ENCODE measurements around the gene RRP9. TPM values are rescaled to one million over a fixed set of nuclear protein-coding genes. Genes with fewer than 3 reads are reported as not detected.

The RRP9 gene
- total and polyA plus RNA-seq, 4 donors, result 6.5 to 11.0 (median 7.8) TPM

DNA sequence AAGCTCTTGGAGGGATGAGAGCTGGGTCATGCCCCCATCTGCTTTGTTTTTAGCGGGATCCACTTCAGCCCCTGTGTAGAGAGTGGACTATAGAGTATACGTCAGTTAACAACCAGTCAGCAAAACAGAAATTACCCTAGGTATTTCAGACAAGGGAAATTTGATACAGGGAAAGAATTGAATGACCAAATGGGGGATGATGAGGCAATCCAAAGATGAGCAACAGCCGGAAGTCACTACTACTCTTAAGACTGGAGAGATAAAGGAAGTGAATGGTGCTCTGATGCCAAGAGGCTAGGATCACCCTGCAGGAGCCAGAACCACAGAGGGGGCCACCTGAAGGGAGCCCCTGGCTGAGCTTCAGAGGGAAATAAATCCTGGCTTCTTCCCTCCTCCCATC lies 11.7 kb upstream of the RRP9 start:
- Histone ChIP-seq H3K27me3 (ENCODE audit: control insufficient read depth in 4 of 4, insufficient read depth in 4 of 4, low read length in 3 of 4) (no peaks in the 10 kb centered on the region), H3K9me3 (ENCODE audit: control insufficient read depth in 4 of 4, low read length in 3 of 4) (no peaks in the 10 kb centered on the region), H3K4me1 (ENCODE audit: control insufficient read depth in 4 of 4, insufficient read depth in 4 of 4, low read length in 3 of 4) (peaks cover 4 to 22% (median 14%) of the 10 kb centered on the region in 4 donors), H3K4me3 (ENCODE audit: low read depth in 1 of 3, low read length in 3 of 3) (no peak overlapping the region), H3K27ac (ENCODE audit: low read depth in 1 of 2, low read length in 2 of 2) (no peak overlapping the region), H3K36me3 (ENCODE audit: control insufficient read depth in 4 of 4, insufficient read depth in 3 of 4, low read depth in 1 of 4, low read length in 3 of 4) (peaks cover 0 to 11% (median 5%) of the 10 kb centered on the region in 4 donors), H3K9ac (ENCODE audit: low read depth in 1 of 2, low read length in 2 of 2) (no peak overlapping the region)
- WGBS, result 76% methylated on average over 3 of the region's 3 CpGs
- TF ChIP-seq RXRA (IDR thresholded peaks at IDR 0.05), result no peak
- TF ChIP-seq, protein P1, sequence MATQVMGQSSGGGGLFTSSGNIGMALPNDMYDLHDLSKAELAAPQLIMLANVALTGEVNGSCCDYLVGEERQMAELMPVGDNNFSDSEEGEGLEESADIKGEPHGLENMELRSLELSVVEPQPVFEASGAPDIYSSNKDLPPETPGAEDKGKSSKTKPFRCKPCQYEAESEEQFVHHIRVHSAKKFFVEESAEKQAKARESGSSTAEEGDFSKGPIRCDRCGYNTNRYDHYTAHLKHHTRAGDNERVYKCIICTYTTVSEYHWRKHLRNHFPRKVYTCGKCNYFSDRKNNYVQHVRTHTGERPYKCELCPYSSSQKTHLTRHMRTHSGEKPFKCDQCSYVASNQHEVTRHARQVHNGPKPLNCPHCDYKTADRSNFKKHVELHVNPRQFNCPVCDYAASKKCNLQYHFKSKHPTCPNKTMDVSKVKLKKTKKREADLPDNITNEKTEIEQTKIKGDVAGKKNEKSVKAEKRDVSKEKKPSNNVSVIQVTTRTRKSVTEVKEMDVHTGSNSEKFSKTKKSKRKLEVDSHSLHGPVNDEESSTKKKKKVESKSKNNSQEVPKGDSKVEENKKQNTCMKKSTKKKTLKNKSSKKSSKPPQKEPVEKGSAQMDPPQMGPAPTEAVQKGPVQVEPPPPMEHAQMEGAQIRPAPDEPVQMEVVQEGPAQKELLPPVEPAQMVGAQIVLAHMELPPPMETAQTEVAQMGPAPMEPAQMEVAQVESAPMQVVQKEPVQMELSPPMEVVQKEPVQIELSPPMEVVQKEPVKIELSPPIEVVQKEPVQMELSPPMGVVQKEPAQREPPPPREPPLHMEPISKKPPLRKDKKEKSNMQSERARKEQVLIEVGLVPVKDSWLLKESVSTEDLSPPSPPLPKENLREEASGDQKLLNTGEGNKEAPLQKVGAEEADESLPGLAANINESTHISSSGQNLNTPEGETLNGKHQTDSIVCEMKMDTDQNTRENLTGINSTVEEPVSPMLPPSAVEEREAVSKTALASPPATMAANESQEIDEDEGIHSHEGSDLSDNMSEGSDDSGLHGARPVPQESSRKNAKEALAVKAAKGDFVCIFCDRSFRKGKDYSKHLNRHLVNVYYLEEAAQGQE (IDR thresholded peaks at IDR 0.05), result no peak
- TF ChIP-seq, protein P2, sequence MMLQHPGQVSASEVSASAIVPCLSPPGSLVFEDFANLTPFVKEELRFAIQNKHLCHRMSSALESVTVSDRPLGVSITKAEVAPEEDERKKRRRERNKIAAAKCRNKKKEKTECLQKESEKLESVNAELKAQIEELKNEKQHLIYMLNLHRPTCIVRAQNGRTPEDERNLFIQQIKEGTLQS (IDR thresholded peaks at IDR 0.05), result no peak
- no peak for TF ChIP-seq EGR1 (IDR thresholded peaks at IDR 0.05; ENCODE audit: low read depth in 2 of 2)
- TF ChIP-seq, protein P3, sequence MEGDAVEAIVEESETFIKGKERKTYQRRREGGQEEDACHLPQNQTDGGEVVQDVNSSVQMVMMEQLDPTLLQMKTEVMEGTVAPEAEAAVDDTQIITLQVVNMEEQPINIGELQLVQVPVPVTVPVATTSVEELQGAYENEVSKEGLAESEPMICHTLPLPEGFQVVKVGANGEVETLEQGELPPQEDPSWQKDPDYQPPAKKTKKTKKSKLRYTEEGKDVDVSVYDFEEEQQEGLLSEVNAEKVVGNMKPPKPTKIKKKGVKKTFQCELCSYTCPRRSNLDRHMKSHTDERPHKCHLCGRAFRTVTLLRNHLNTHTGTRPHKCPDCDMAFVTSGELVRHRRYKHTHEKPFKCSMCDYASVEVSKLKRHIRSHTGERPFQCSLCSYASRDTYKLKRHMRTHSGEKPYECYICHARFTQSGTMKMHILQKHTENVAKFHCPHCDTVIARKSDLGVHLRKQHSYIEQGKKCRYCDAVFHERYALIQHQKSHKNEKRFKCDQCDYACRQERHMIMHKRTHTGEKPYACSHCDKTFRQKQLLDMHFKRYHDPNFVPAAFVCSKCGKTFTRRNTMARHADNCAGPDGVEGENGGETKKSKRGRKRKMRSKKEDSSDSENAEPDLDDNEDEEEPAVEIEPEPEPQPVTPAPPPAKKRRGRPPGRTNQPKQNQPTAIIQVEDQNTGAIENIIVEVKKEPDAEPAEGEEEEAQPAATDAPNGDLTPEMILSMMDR (IDR thresholded peaks at IDR 0.05; ENCODE audit: low read depth, low read length, missing input control), result no peak
- TF ChIP-seq FOXA2 (IDR thresholded peaks at IDR 0.05), result no peak
- TF ChIP-seq TAF1 (conservative IDR thresholded peaks at IDR 0.05), result no peak
- TF ChIP-seq FOXA1 (IDR thresholded peaks at IDR 0.05), result no peak
- no peak for TF ChIP-seq SP1 (IDR thresholded peaks at IDR 0.05)
- no peak for TF ChIP-seq HNF4A (conservative IDR thresholded peaks at IDR 0.05)
- no peak for TF ChIP-seq NR2F2 (IDR thresholded peaks at IDR 0.05)
- DNase-seq (ENCODE audit: low spot score), result no peak

DNA sequence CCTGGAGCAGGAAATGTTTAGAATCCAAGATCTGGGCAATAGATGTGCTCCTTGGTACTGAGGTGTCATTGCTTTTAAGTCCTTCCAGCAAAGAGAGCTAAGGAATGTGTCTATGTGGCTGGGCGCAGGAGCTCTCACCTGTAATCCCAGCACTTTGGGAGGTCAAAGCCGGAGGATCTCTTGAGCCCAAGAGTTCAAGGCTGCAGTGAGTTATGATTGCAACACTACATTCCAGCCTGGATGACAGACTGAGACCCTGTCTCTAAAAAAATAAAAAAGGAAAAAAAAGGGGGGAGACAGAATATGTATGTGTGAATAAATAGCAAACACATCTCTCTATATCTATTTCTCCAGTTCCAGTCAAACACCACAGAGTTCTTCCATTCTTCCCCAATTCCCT lies 9.2 kb upstream of the RRP9 start:
- no peak for DNase-seq (ENCODE audit: low spot score)
- Histone ChIP-seq H3K4me3 (ENCODE audit: low read depth in 1 of 3, low read length in 3 of 3) (no peak overlapping the region), H3K27ac (ENCODE audit: low read depth in 1 of 2, low read length in 2 of 2) (no peak overlapping the region), H3K27me3 (ENCODE audit: control insufficient read depth in 4 of 4, insufficient read depth in 4 of 4, low read length in 3 of 4) (no peaks in the 10 kb centered on the region), H3K4me1 (ENCODE audit: control insufficient read depth in 4 of 4, insufficient read depth in 4 of 4, low read length in 3 of 4) (peaks cover 0 to 9% (median 7%) of the 10 kb centered on the region in 4 donors), H3K36me3 (ENCODE audit: control insufficient read depth in 4 of 4, insufficient read depth in 3 of 4, low read depth in 1 of 4, low read length in 3 of 4) (peaks cover 0 to 21% (median 13%) of the 10 kb centered on the region in 4 donors), H3K9me3 (ENCODE audit: control insufficient read depth in 4 of 4, low read length in 3 of 4) (no peaks in the 10 kb centered on the region), H3K9ac (ENCODE audit: low read depth in 1 of 2, low read length in 2 of 2) (no peak overlapping the region)
- WGBS, result 90% methylated on average over 2 of the region's 2 CpGs
- no peak for TF ChIP-seq TAF1 (conservative IDR thresholded peaks at IDR 0.05)
- TF ChIP-seq, protein P4, sequence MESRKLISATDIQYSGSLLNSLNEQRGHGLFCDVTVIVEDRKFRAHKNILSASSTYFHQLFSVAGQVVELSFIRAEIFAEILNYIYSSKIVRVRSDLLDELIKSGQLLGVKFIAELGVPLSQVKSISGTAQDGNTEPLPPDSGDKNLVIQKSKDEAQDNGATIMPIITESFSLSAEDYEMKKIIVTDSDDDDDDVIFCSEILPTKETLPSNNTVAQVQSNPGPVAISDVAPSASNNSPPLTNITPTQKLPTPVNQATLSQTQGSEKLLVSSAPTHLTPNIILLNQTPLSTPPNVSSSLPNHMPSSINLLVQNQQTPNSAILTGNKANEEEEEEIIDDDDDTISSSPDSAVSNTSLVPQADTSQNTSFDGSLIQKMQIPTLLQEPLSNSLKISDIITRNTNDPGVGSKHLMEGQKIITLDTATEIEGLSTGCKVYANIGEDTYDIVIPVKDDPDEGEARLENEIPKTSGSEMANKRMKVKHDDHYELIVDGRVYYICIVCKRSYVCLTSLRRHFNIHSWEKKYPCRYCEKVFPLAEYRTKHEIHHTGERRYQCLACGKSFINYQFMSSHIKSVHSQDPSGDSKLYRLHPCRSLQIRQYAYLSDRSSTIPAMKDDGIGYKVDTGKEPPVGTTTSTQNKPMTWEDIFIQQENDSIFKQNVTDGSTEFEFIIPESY (IDR thresholded peaks at IDR 0.05), result no peak
- no peak for TF ChIP-seq SP1 (IDR thresholded peaks at IDR 0.05)
- no peak for TF ChIP-seq HNF4A (conservative IDR thresholded peaks at IDR 0.05)
- TF ChIP-seq FOXA2 (IDR thresholded peaks at IDR 0.05), result no peak
- TF ChIP-seq, protein P3 (IDR thresholded peaks at IDR 0.05; ENCODE audit: low read depth, low read length, missing input control), result no peak
- TF ChIP-seq NR2F2 (IDR thresholded peaks at IDR 0.05), result no peak
- TF ChIP-seq, protein P5, sequence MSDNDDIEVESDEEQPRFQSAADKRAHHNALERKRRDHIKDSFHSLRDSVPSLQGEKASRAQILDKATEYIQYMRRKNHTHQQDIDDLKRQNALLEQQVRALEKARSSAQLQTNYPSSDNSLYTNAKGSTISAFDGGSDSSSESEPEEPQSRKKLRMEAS (IDR thresholded peaks at IDR 0.05), result no peak
- no peak for TF ChIP-seq RAD21 (IDR thresholded peaks at IDR 0.05)
- no peak for TF ChIP-seq YY1 (IDR thresholded peaks at IDR 0.05)
- no peak for TF ChIP-seq GABPA (IDR thresholded peaks at IDR 0.05 in 1 of 2, conservative IDR thresholded peaks at IDR 0.05 in 1 of 2)
